ENCODE results near the gene BCAN. TPM values are rescaled to one million over a fixed set of nuclear protein-coding genes. Genes with fewer than 3 reads are reported as not detected.
A peak's percentile ranks its signal among the peaks of the same experiment; 100 is the strongest.

Gene BCAN
- total and polyA plus RNA-seq, 2 of the 8 experiments (the other 6 are each of a cell fraction or from before 2014, with no cell fraction given), result 4.5 to 24.0 TPM

GRCh38 chr1:156689035-156689952 is 47.4 kb downstream of the BCAN start:
- H3K56ac ChIP-seq (replicated peaks; ENCODE audit: insufficient read length, low read depth, low read length), result no peak overlapping the region
- H3K79me1 ChIP-seq (ENCODE audit: low read depth, low read length), result no peaks in the 10 kb centered on the region
- peak overlapping the region; percentile 61; the same call in 1 of the 2 replicates for H2AFZ ChIP-seq (ENCODE audit: low read length)
- POLR2A ChIA-PET (ENCODE audit: partially characterized antibody), result interaction anchor here (1.0 to 13.9 kb wide), 14 partner anchors 14 to 170 kb away, joined by 3 to 530 read pairs (median 6); partner anchors contain the start of genes CRABP2, HDGF, INSRR and ISG20L2
- H4K8ac ChIP-seq (ENCODE audit: extremely low read depth, insufficient read depth, low read length), result no peak overlapping the region
- H2BK5ac ChIP-seq (ENCODE audit: low read depth, low read length), result no peak overlapping the region
- WGBS, 2 experiments (ENCODE audit: extremely low coverage in 1 of 2, insufficient coverage in 1 of 2, insufficient read length in 1 of 2, insufficient replicate concordance in 2 of 2, low coverage in 1 of 2, low lambda C conversion rate in 2 of 2, missing lambda C conversion rate in 1 of 2), result 6% methylated on average over 23 of the region's 23 CpGs; no CpG with 5 or more reads in 1 of the 2 experiments
- peak overlapping the region; percentile 99; the same call in 1 of the 2 replicates for H3K18ac ChIP-seq (ENCODE audit: extremely low read depth, low read length)
- H3K4me1 ChIP-seq (replicated peaks in 1 of 4; ENCODE audit: control insufficient read depth in 3 of 4, insufficient read depth in 4 of 4, low read length in 3 of 4), result peaks cover 20 to 47% (median 36%) of the 10 kb centered on the region in 4 experiments
- peaks cover 7% of the 10 kb centered on the region; the same call in 1 of the 2 replicates for H3K23me2 ChIP-seq (ENCODE audit: low read depth, low read length)
- no peak overlapping the region for H3K27ac ChIP-seq (ENCODE audit: low read depth, low read length)
- no peak overlapping the region for H3K4ac ChIP-seq (replicated peaks; ENCODE audit: insufficient read length, low read depth, low read length)
- no peaks in the 10 kb centered on the region for H4K20me1 ChIP-seq (replicated peaks in 1 of 2; ENCODE audit: control insufficient read depth in 1 of 2, insufficient read depth in 2 of 2, low read length in 2 of 2)
- H3K9ac ChIP-seq (replicated peaks in 1 of 4; ENCODE audit: extremely low read depth in 1 of 4, low read depth in 3 of 4, low read length in 3 of 4), result no peak overlapping the region
- H2BK12ac ChIP-seq (ENCODE audit: low read depth, low read length), result peak overlapping the region; percentile 78; the same call in 1 of the 2 replicates
- H2BK120ac ChIP-seq (replicated peaks; ENCODE audit: low read depth, low read length), result no peak overlapping the region
- H3K27me3 ChIP-seq (replicated peaks in 1 of 4; ENCODE audit: control insufficient read depth in 3 of 4, extremely low read depth in 1 of 4, insufficient read depth in 3 of 4, low read length in 3 of 4), result peaks cover 0 to 7% (median 0%) of the 10 kb centered on the region in 4 experiments; a peak in 2 of 7 replicates
- H2BK20ac ChIP-seq (ENCODE audit: low read length), result peak overlapping the region; percentile 97; the same call in 1 of the 2 replicates
- FAIRE-seq (peak; percentile 68), DNase-seq (ENCODE audit: low read depth in 1 of 2, low spot score in 2 of 2) (peak in 1 of 2 experiments; percentile 92)
- no peak overlapping the region for H4K5ac ChIP-seq (ENCODE audit: insufficient read length, low read depth, low read length)
- H2BK15ac ChIP-seq (ENCODE audit: low read length), result peak overlapping the region; percentile 95; the same call in 1 of the 2 replicates
- no peaks in the 10 kb centered on the region for H3K36me3 ChIP-seq (ENCODE audit: control insufficient read depth in 2 of 4, insufficient read depth in 4 of 4, low read length in 3 of 4)
- H3K9me3 ChIP-seq (ENCODE audit: insufficient read depth in 2 of 2, low read depth in 1 of 2, low read length in 1 of 2), result no peaks in the 10 kb centered on the region
- no peaks in the 10 kb centered on the region for H3K79me2 ChIP-seq (ENCODE audit: control insufficient read depth in 1 of 2, insufficient read depth in 2 of 2, low read length in 2 of 2)
- H3K14ac ChIP-seq (ENCODE audit: insufficient read length), result no peak overlapping the region
- H3K4me3 ChIP-seq (ENCODE audit: extremely low read depth in 1 of 4, insufficient read depth in 2 of 4, low read depth in 3 of 4, low read length in 4 of 4), result peak overlapping the region in 3 of 4 experiments; percentile 36 to 55 (median 52); a peak in 6 of 8 replicates
- H3K4me2 ChIP-seq (ENCODE audit: insufficient read depth in 1 of 2, low read depth in 2 of 2, low read length in 2 of 2), result peak overlapping the region; percentile 14 to 72
- CTCF ChIA-PET (ENCODE audit: partially characterized antibody), result interaction anchor here (0.7 to 66.0 kb wide), 56 partner anchors 2 to 316 kb away, joined by 3 to 4284 read pairs (median 8); partner anchors contain the start of genes BCAN, CRABP2, HAPLN2 and INSRR
- peak overlapping the region; percentile 18 for H4K91ac ChIP-seq (replicated peaks; ENCODE audit: insufficient read length, low read length)
- H2AK5ac ChIP-seq (ENCODE audit: low read depth, low read length), result no peak overlapping the region
- no peak overlapping the region for H3K23ac ChIP-seq (ENCODE audit: insufficient read length)
- no peak for TF ChIP-seq CBX5 (IDR thresholded peaks at IDR 0.05; ENCODE audit: low read depth, low read length)
- no peak for TF ChIP-seq SIRT6 (IDR thresholded peaks at IDR 0.05; ENCODE audit: low read length)
- TF ChIP-seq POLR2A (IDR thresholded peaks at IDR 0.05; ENCODE audit: control extremely low read depth in 1 of 2, low read depth in 2 of 2, low read length in 2 of 2), result no peak
- TF ChIP-seq ASH2L (IDR thresholded peaks at IDR 0.05; ENCODE audit: low read length), result peak; percentile 94
- TF ChIP-seq POU5F1 (IDR thresholded peaks at IDR 0.05; ENCODE audit: low read depth, low read length), result no peak
- TF ChIP-seq EZH2 (IDR thresholded peaks at IDR 0.05; ENCODE audit: low read depth, low read length, severe bottlenecking), result peak; percentile 41
- TF ChIP-seq CHD2 (IDR thresholded peaks at IDR 0.05; ENCODE audit: low read length), result no peak
- TF ChIP-seq KDM5A (IDR thresholded peaks at IDR 0.05; ENCODE audit: low read length), result no peak

All from H1 (cell line).